ENCODE data around the gene PRR3. TPM values are rescaled to one million over a fixed set of nuclear protein-coding genes. Genes with fewer than 3 reads are reported as not detected.
A peak's percentile ranks its signal among the peaks of the same experiment; 100 is the strongest.

Gene PRR3
- total and polyA plus RNA-seq, 2 of the 13 experiments (the other 11 are each of a cell fraction or from before 2014, with no cell fraction given), result 14.6 to 21.2 TPM

DNA sequence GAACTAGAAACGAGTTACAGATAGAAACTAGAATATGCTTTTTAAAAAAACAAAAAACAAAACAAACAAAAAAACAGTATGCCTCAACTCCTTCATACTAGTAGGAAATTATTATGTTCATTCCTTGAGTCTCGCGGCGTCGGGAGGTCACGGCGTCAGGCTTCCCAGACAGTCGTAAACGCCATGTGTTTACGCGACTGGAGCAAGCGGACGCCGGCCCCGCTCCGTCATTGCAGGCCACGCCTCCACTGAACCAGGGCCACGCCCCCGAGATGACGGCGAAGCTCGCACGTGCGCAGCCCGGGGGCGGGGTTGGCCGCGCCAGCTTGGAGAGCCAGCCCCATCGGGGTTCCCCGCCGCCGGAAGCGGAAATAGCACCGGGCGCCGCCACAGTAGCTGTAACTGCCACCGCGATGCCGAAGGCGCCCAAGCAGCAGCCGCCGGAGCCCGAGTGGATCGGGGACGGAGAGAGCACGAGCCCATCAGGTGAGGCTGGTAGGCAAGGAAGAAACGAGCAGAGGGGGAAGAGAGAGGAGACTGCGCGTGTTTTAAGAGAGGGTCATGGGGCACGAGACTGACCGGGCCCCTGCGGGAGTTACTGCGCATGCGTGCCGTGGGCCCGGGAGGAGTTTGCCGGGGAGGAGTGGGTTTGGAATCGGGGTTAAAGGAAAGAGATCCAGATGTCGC is 14.1 kb downstream of the PRR3 start, which contains the start of gene ABCF1 (continued):
- TF ChIP-seq, protein P1, sequence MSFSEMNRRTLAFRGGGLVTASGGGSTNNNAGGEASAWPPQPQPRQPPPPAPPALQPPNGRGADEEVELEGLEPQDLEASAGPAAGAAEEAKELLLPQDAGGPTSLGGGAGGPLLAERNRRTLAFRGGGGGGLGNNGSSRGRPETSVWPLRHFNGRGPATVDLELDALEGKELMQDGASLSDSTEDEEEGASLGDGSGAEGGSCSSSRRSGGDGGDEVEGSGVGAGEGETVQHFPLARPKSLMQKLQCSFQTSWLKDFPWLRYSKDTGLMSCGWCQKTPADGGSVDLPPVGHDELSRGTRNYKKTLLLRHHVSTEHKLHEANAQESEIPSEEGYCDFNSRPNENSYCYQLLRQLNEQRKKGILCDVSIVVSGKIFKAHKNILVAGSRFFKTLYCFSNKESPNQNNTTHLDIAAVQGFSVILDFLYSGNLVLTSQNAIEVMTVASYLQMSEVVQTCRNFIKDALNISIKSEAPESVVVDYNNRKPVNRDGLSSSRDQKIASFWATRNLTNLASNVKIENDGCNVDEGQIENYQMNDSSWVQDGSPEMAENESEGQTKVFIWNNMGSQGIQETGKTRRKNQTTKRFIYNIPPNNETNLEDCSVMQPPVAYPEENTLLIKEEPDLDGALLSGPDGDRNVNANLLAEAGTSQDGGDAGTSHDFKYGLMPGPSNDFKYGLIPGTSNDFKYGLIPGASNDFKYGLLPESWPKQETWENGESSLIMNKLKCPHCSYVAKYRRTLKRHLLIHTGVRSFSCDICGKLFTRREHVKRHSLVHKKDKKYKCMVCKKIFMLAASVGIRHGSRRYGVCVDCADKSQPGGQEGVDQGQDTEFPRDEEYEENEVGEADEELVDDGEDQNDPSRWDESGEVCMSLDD (CRISPR knock-in tag; IDR thresholded peaks at IDR 0.05; ENCODE audit: borderline replicate concordance), result no peak; the same call in 1 of the 2 replicates
- TF ChIP-seq, protein P2, sequence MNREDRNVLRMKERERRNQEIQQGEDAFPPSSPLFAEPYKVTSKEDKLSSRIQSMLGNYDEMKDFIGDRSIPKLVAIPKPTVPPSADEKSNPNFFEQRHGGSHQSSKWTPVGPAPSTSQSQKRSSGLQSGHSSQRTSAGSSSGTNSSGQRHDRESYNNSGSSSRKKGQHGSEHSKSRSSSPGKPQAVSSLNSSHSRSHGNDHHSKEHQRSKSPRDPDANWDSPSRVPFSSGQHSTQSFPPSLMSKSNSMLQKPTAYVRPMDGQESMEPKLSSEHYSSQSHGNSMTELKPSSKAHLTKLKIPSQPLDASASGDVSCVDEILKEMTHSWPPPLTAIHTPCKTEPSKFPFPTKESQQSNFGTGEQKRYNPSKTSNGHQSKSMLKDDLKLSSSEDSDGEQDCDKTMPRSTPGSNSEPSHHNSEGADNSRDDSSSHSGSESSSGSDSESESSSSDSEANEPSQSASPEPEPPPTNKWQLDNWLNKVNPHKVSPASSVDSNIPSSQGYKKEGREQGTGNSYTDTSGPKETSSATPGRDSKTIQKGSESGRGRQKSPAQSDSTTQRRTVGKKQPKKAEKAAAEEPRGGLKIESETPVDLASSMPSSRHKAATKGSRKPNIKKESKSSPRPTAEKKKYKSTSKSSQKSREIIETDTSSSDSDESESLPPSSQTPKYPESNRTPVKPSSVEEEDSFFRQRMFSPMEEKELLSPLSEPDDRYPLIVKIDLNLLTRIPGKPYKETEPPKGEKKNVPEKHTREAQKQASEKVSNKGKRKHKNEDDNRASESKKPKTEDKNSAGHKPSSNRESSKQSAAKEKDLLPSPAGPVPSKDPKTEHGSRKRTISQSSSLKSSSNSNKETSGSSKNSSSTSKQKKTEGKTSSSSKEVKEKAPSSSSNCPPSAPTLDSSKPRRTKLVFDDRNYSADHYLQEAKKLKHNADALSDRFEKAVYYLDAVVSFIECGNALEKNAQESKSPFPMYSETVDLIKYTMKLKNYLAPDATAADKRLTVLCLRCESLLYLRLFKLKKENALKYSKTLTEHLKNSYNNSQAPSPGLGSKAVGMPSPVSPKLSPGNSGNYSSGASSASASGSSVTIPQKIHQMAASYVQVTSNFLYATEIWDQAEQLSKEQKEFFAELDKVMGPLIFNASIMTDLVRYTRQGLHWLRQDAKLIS (CRISPR knock-in tag; IDR thresholded peaks at IDR 0.05), result peak; percentile 92; the same call in 1 of the 2 replicates
- TF ChIP-seq KLF12 (CRISPR knock-in tag; IDR thresholded peaks at IDR 0.05; ENCODE audit: borderline replicate concordance) (peak; percentile 61; the same call in 1 of the 2 replicates), HNRNPUL1 (IDR thresholded peaks at IDR 0.05; ENCODE audit: low read depth, low read length) (no peak), RBM39 (IDR thresholded peaks at IDR 0.05; ENCODE audit: low read depth, low read length, poor library complexity, severe bottlenecking) (peak; percentile 66), FOXM1 (CRISPR knock-in tag; IDR thresholded peaks at IDR 0.05) (0 out of 2 replicates have a peak, but pooled peaks have one; percentile 23), HOXD1 (CRISPR knock-in tag; IDR thresholded peaks at IDR 0.05) (peak; percentile 92), MBD4 (IDR thresholded peaks at IDR 0.05; ENCODE audit: borderline replicate concordance, low read length) (no peak), ZNF292 (CRISPR knock-in tag; IDR thresholded peaks at IDR 0.05; ENCODE audit: borderline replicate concordance, low read depth) (no peak), NFIC (IDR thresholded peaks at IDR 0.05; ENCODE audit: low read length) (0 out of 2 replicates have a peak, but pooled peaks have one; percentile 36), SMAD1 (CRISPR knock-in tag; IDR thresholded peaks at IDR 0.05; ENCODE audit: borderline replicate concordance, low read depth) (peak; percentile 80)
- TF ChIP-seq, protein P3, sequence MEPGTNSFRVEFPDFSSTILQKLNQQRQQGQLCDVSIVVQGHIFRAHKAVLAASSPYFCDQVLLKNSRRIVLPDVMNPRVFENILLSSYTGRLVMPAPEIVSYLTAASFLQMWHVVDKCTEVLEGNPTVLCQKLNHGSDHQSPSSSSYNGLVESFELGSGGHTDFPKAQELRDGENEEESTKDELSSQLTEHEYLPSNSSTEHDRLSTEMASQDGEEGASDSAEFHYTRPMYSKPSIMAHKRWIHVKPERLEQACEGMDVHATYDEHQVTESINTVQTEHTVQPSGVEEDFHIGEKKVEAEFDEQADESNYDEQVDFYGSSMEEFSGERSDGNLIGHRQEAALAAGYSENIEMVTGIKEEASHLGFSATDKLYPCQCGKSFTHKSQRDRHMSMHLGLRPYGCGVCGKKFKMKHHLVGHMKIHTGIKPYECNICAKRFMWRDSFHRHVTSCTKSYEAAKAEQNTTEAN (CRISPR knock-in tag; conservative IDR thresholded peaks at IDR 0.05), result peak; percentile 93
- TF ChIP-seq, protein P4, sequence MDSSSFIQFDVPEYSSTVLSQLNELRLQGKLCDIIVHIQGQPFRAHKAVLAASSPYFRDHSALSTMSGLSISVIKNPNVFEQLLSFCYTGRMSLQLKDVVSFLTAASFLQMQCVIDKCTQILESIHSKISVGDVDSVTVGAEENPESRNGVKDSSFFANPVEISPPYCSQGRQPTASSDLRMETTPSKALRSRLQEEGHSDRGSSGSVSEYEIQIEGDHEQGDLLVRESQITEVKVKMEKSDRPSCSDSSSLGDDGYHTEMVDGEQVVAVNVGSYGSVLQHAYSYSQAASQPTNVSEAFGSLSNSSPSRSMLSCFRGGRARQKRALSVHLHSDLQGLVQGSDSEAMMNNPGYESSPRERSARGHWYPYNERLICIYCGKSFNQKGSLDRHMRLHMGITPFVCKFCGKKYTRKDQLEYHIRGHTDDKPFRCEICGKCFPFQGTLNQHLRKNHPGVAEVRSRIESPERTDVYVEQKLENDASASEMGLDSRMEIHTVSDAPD (CRISPR knock-in tag; IDR thresholded peaks at IDR 0.05), result no peak
- TF ChIP-seq, protein P5, sequence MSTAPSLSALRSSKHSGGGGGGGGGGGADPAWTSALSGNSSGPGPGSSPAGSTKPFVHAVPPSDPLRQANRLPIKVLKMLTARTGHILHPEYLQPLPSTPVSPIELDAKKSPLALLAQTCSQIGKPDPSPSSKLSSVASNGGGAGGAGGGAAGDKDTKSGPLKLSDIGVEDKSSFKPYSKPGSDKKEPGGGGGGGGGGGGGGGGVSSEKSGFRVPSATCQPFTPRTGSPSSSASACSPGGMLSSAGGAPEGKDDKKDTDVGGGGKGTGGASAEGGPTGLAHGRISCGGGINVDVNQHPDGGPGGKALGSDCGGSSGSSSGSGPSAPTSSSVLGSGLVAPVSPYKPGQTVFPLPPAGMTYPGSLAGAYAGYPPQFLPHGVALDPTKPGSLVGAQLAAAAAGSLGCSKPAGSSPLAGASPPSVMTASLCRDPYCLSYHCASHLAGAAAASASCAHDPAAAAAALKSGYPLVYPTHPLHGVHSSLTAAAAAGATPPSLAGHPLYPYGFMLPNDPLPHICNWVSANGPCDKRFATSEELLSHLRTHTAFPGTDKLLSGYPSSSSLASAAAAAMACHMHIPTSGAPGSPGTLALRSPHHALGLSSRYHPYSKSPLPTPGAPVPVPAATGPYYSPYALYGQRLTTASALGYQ (CRISPR knock-in tag; IDR thresholded peaks at IDR 0.05), result peak; percentile 78; the same call in 1 of the 2 replicates
- TF ChIP-seq, protein P6, sequence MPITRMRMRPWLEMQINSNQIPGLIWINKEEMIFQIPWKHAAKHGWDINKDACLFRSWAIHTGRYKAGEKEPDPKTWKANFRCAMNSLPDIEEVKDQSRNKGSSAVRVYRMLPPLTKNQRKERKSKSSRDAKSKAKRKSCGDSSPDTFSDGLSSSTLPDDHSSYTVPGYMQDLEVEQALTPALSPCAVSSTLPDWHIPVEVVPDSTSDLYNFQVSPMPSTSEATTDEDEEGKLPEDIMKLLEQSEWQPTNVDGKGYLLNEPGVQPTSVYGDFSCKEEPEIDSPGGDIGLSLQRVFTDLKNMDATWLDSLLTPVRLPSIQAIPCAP (CRISPR knock-in tag; IDR thresholded peaks at IDR 0.05; ENCODE audit: low read depth), result peak; percentile 85; the same call in 1 of the 2 replicates
